ENCODE measurements around the gene METTL2B.
"Not testable (repeated sequence)": the region's sequence is repeated elsewhere in the genome, so short reads cannot be mapped to it uniquely, and the experiment has no call there.

METTL2B gene

GRCh38 chr7:128455543-128456254 is 20.8 kb upstream of the METTL2B start, which contains the start of gene HILPDA:
Gene HILPDA, plus strand, starts transcription at chr7:128455878. Its CDS starts 1,391 bp downstream, at chr7:128457269.
- Histone ChIP-seq H3K4me3 (ENCODE audit: low read length in 2 of 2) (peak within 1 kb of the TSS; percentile 81 to 92), H3K27me3 (ENCODE audit: control insufficient read depth in 1 of 2, insufficient read depth in 2 of 2, low read length in 2 of 2) (no peaks in the 10 kb centered on the region), H3K27ac (ENCODE audit: low read length) (peak within 1 kb of the TSS; percentile 97), H3K4me1 (ENCODE audit: control insufficient read depth, insufficient read depth, low read length) (peaks cover 39% of the 10 kb centered on the region), H3K9me3 (ENCODE audit: control insufficient read depth in 2 of 2, low read length in 2 of 2) (no peaks in the 10 kb centered on the region), H3K36me3 (ENCODE audit: control insufficient read depth in 2 of 2, insufficient read depth in 2 of 2, low read length in 2 of 2) (peaks cover 0 to 3% of the 10 kb centered on the region in 2 donors), H3K9ac (ENCODE audit: low read length in 2 of 2) (peak within 1 kb of the TSS; percentile 71 to 80)

DNA sequence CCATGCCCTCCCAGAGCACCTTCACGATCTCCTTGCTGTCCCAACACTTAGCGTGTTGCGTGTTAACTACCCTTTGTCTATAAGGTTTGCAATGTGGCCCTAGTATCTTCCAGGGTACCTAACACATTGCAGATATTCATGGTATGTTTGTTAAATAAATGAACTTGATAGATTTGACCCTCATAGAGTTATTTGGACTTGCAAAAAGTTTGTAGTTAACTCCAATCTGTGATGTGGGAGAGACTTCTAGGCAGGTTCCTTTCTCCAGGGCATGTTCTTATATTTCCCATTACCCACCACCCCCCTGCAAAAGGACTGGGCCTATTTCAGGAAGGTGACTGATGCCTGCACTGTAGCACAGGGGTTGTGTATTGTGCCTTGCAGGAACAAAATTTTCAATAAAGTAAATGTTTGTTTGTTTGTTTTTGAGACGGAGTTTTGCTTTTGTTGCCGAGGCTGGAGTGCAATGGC is 20.3 kb upstream of the METTL2B start:
- Histone ChIP-seq H3K27me3 (ENCODE audit: control insufficient read depth in 1 of 2, insufficient read depth in 2 of 2, low read length in 2 of 2) (no peaks in the 10 kb centered on the region), H3K36me3 (ENCODE audit: control insufficient read depth in 2 of 2, insufficient read depth in 2 of 2, low read length in 2 of 2) (peaks cover 0 to 3% of the 10 kb centered on the region in 2 donors), H3K4me3 (ENCODE audit: low read length in 2 of 2) (peak overlapping the region; percentile 81 to 92), H3K4me1 (ENCODE audit: control insufficient read depth, insufficient read depth, low read length) (peaks cover 39% of the 10 kb centered on the region), H3K9me3 (ENCODE audit: control insufficient read depth in 2 of 2, low read length in 2 of 2) (no peaks in the 10 kb centered on the region), H3K27ac (ENCODE audit: low read length) (peak overlapping the region; percentile 58), H3K9ac (ENCODE audit: low read length in 2 of 2) (peak overlapping the region; percentile 71 to 76)

- Histone ChIP-seq H3K4me1 (ENCODE audit: control insufficient read depth, insufficient read depth, low read length) (peaks cover 39% of the 10 kb centered on the region), H3K9ac (ENCODE audit: low read length in 2 of 2) (peak overlapping the region in 1 of 2 donors; percentile 29)
- H3K36me3 ChIP-seq (ENCODE audit: control insufficient read depth in 2 of 2, insufficient read depth in 2 of 2, low read length in 2 of 2); H3K4me3 ChIP-seq (ENCODE audit: low read length in 2 of 2); H3K27ac ChIP-seq (ENCODE audit: low read length); H3K9me3 ChIP-seq (ENCODE audit: control insufficient read depth in 2 of 2, low read length in 2 of 2); H3K27me3 ChIP-seq (ENCODE audit: control insufficient read depth in 1 of 2, insufficient read depth in 2 of 2, low read length in 2 of 2): not testable (repeated sequence)
Observed at GRCh38 chr7:128457385-128457784, 19.2 kb upstream of the METTL2B start.

GRCh38 chr7:128458956-128459355 is 17.6 kb upstream of the METTL2B start:
- peaks cover 35% of the 10 kb centered on the region for H3K4me1 ChIP-seq (ENCODE audit: control insufficient read depth, insufficient read depth, low read length)
- H3K9ac ChIP-seq (ENCODE audit: low read length in 2 of 2), result no peak overlapping the region
- H3K36me3 ChIP-seq (ENCODE audit: control insufficient read depth in 2 of 2, insufficient read depth in 2 of 2, low read length in 2 of 2), result peaks cover 0 to 3% of the 10 kb centered on the region in 2 donors
- no peak overlapping the region for H3K4me3 ChIP-seq (ENCODE audit: low read length in 2 of 2)
- H3K27ac ChIP-seq (ENCODE audit: low read length), result no peak overlapping the region
- H3K9me3 ChIP-seq (ENCODE audit: control insufficient read depth in 2 of 2, low read length in 2 of 2), result no peaks in the 10 kb centered on the region
- H3K27me3 ChIP-seq (ENCODE audit: control insufficient read depth in 1 of 2, insufficient read depth in 2 of 2, low read length in 2 of 2), result no peaks in the 10 kb centered on the region

DNA sequence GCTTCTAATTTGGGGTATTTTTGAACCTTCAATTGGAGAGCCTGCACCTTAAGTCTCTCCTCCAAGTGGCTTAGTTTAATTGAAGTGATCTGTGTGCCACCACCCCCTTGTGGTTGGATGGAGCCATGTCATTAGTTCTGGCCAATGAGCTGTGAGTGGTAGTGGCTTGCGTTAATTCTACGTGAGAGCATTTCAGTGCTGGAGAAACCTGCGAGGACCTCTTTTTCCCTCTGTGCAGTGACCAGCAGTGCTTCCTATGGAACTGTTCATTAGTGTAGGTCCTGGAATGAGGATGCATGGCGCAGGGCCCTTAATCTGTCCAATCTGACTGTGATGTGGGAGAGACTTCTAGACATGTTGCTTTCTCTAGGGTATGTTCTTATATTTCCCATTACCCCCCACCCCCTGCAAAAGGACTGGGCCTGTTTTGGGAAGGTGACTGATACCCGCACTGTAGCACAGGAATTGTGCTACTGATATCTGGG is 17.1 kb upstream of the METTL2B start:
- H3K9me3 ChIP-seq (ENCODE audit: control insufficient read depth in 2 of 2, low read length in 2 of 2), result no peaks in the 10 kb centered on the region
- no peak overlapping the region for H3K27ac ChIP-seq (ENCODE audit: low read length)
- peaks cover 0 to 3% of the 10 kb centered on the region in 2 donors for H3K36me3 ChIP-seq (ENCODE audit: control insufficient read depth in 2 of 2, insufficient read depth in 2 of 2, low read length in 2 of 2)
- H3K4me1 ChIP-seq (ENCODE audit: control insufficient read depth, insufficient read depth, low read length), result peaks cover 30% of the 10 kb centered on the region
- peak overlapping the region in 1 of 2 donors; percentile 1 for H3K4me3 ChIP-seq (ENCODE audit: low read length in 2 of 2)
- no peaks in the 10 kb centered on the region for H3K27me3 ChIP-seq (ENCODE audit: control insufficient read depth in 1 of 2, insufficient read depth in 2 of 2, low read length in 2 of 2)
- no peak overlapping the region for H3K9ac ChIP-seq (ENCODE audit: low read length in 2 of 2)

GRCh38 chr7:128462460-128462859 is 14.1 kb upstream of the METTL2B start:
- H3K27ac ChIP-seq (ENCODE audit: low read length), result no peak overlapping the region
- no peak overlapping the region for H3K9ac ChIP-seq (ENCODE audit: low read length in 2 of 2)

DNA sequence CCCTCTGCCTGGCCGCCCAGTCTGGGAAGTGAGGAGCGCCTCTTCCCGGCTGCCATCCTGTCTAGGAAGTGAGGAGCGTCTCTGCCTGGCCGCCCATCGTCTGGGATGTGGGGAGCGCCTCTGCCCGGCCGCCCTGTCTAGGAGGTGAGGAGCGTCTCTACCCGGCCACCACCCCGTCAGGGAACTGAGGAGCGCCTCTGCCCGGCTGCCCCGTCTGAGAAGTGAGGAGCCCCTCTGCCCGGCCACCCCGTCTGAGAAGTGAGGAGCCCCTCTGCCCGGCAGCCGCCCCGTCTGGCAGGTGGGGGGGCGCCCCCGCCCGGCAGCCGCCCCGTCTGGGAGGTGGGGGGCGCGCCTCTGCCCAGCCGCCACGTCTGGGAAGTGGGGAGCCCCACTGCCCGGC is 13.2 kb upstream of the METTL2B start:
- not testable (repeated sequence) for H3K27me3 ChIP-seq (ENCODE audit: control insufficient read depth in 1 of 2, insufficient read depth in 2 of 2, low read length in 2 of 2); H3K9ac ChIP-seq (ENCODE audit: low read length in 2 of 2); H3K36me3 ChIP-seq (ENCODE audit: control insufficient read depth in 2 of 2, insufficient read depth in 2 of 2, low read length in 2 of 2); H3K4me3 ChIP-seq (ENCODE audit: low read length in 2 of 2); H3K4me1 ChIP-seq (ENCODE audit: control insufficient read depth, insufficient read depth, low read length); H3K27ac ChIP-seq (ENCODE audit: low read length); H3K9me3 ChIP-seq (ENCODE audit: control insufficient read depth in 2 of 2, low read length in 2 of 2)

More at GRCh38 chr7:128462460-128462859, 14.1 kb upstream of the METTL2B start:
- H3K4me1 ChIP-seq (ENCODE audit: control insufficient read depth, insufficient read depth, low read length), result peaks cover 3% of the 10 kb centered on the region
- H3K27me3 ChIP-seq (ENCODE audit: control insufficient read depth in 1 of 2, insufficient read depth in 2 of 2, low read length in 2 of 2), result no peaks in the 10 kb centered on the region
- H3K4me3 ChIP-seq (ENCODE audit: low read length in 2 of 2), result no peak overlapping the region
- H3K36me3 ChIP-seq (ENCODE audit: control insufficient read depth in 2 of 2, insufficient read depth in 2 of 2, low read length in 2 of 2), result no peaks in the 10 kb centered on the region
- no peaks in the 10 kb centered on the region for H3K9me3 ChIP-seq (ENCODE audit: control insufficient read depth in 2 of 2, low read length in 2 of 2)

DNA sequence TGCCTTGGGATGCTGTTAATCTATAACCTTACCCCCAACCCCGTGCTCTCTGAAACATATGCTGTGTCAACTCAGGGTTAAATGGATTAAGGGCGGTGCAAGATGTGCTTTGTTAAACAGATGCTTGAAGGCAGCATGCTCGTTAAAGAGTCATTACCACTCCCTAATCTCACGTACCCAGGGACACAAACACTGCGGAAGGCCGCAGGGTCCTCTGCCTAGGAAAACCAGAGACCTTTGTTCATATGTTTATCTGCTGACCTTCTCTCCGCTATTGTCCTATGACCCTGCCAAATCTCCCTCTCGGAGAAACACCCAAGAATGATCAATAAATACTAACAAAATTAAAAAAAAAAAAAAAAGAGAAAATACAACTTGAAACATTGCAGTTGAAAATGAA is 12.6 kb upstream of the METTL2B start:
- not testable (repeated sequence) for H3K4me3 ChIP-seq (ENCODE audit: low read length in 2 of 2); H3K27me3 ChIP-seq (ENCODE audit: control insufficient read depth in 1 of 2, insufficient read depth in 2 of 2, low read length in 2 of 2); H3K27ac ChIP-seq (ENCODE audit: low read length); H3K36me3 ChIP-seq (ENCODE audit: control insufficient read depth in 2 of 2, insufficient read depth in 2 of 2, low read length in 2 of 2); H3K4me1 ChIP-seq (ENCODE audit: control insufficient read depth, insufficient read depth, low read length); H3K9ac ChIP-seq (ENCODE audit: low read length in 2 of 2); H3K9me3 ChIP-seq (ENCODE audit: control insufficient read depth in 2 of 2, low read length in 2 of 2)

GRCh38 chr7:128466871-128467270 is 9.7 kb upstream of the METTL2B start:
- not testable (repeated sequence) for H3K36me3 ChIP-seq (ENCODE audit: control insufficient read depth in 2 of 2, insufficient read depth in 2 of 2, low read length in 2 of 2); H3K4me3 ChIP-seq (ENCODE audit: low read length in 2 of 2); H3K9ac ChIP-seq (ENCODE audit: low read length in 2 of 2); H3K27me3 ChIP-seq (ENCODE audit: control insufficient read depth in 1 of 2, insufficient read depth in 2 of 2, low read length in 2 of 2); H3K4me1 ChIP-seq (ENCODE audit: control insufficient read depth, insufficient read depth, low read length); H3K9me3 ChIP-seq (ENCODE audit: control insufficient read depth in 2 of 2, low read length in 2 of 2); H3K27ac ChIP-seq (ENCODE audit: low read length)

DNA sequence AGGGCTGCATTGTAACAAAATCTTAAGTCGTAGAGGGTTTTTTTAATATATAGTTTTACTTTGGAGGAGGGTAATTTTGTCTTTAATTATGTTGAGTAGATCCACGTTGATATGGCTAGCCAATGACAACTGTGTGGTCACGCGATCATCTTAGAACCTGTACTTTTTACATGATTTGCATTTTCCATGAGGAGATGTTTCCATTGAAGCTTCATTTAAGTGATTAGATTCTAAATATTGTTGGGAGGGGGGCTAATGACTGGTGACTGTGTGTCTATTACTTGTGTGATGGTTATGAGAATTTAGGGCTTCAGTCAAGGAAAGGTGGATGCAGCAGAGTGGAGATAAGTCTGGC is 765 bp downstream of the METTL2B start:
- peak overlapping the region; percentile 78 for H3K27ac ChIP-seq (ENCODE audit: low read length)
- peak overlapping the region; percentile 83 to 87 for H3K9ac ChIP-seq (ENCODE audit: low read length in 2 of 2)
- H3K4me3 ChIP-seq (ENCODE audit: low read length in 2 of 2), result peak overlapping the region; percentile 75 to 81
- H3K27me3 ChIP-seq (ENCODE audit: control insufficient read depth in 1 of 2, insufficient read depth in 2 of 2, low read length in 2 of 2); H3K9me3 ChIP-seq (ENCODE audit: control insufficient read depth in 2 of 2, low read length in 2 of 2); H3K36me3 ChIP-seq (ENCODE audit: control insufficient read depth in 2 of 2, insufficient read depth in 2 of 2, low read length in 2 of 2); H3K4me1 ChIP-seq (ENCODE audit: control insufficient read depth, insufficient read depth, low read length): not testable (repeated sequence)

DNA sequence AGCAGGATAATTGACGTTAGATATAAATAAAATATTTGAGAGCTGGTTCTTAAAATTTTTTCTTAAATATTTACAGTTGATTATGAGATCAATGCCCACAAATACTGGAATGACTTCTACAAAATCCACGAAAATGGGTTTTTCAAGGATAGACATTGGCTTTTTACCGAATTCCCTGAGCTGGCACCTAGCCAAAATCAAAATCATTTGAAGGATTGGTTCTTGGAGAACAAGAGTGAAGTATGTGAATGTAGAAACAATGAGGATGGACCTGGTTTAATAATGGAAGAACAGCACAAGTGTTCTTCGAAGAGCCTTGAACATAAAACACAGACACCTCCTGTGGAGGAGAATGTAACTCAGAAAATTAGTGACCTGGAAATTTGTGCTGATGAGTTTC is 2.5 kb downstream of the METTL2B start:
- H3K9ac ChIP-seq (ENCODE audit: low read length in 2 of 2); H3K4me3 ChIP-seq (ENCODE audit: low read length in 2 of 2); H3K27me3 ChIP-seq (ENCODE audit: control insufficient read depth in 1 of 2, insufficient read depth in 2 of 2, low read length in 2 of 2): not testable (repeated sequence)

More for the DNA sequence above, 2.5 kb downstream of the METTL2B start:
- not testable (repeated sequence) for H3K27ac ChIP-seq (ENCODE audit: low read length); H3K4me1 ChIP-seq (ENCODE audit: control insufficient read depth, insufficient read depth, low read length); H3K9me3 ChIP-seq (ENCODE audit: control insufficient read depth in 2 of 2, low read length in 2 of 2); H3K36me3 ChIP-seq (ENCODE audit: control insufficient read depth in 2 of 2, insufficient read depth in 2 of 2, low read length in 2 of 2)

Data from stomach smooth muscle (tissue), 2 donors.